HG03045 (cell line): ENCODE measurements around the gene GJB5.

Source experiments
- ATAC-seq: cut with Tn5 transposase; IDR thresholded peaks from one replicate; pipeline ENCODE4 v1.9.1; 2021; ENCODE audit warnings: mild to moderate bottlenecking, moderate library complexity; ENCODE audit not compliant: unreplicated experiment

GJB5 gene

DNA sequence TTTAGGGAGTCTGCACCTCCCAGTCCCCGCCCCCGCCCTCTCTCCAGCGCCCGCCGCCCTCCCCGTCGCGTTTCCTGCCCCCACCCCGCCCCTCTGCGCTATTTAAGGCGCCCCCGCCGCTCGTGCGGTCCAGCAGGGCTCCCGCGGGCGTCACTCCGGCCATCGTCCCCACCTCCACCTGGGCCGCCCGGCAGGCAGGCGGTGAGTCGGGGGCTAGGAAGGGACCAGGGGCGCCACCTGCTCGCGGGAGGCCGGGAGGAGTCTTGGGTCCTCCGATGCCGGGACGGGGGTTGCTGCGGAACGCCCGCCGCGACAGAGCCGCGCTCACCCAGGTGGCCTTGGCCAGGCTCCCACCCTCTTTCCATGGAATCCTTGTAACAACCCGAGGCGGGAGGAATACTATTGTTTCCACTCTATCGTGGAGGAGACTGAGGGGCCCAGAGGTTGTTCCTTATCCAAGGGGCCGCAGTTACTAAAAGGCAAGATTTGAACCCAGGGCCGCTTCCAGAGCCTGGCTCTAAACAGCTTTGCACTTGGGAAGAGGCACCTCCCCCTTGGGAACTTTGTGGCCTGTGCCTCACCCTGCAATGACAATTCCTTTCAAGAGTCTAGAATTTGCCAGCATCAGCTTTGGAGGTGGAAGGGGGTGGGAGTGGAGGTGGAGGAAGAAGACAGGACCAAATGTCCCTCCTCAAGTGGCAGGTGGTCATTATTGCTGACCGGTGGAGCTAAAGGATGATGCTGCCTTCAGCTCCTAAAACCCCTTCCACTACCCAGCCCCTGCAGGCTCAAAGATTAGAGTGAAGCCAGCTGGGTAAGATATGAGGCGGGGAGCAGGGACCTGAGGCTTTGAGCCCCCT, 38.3 kb downstream of the GJB5 start, which contains the start of gene GJA4:
Gene GJA4, plus strand, starts transcription at position 132 of the 860 bp plus-strand sequence. CDS start 1,215 bp downstream, outside the sequence.
- no peak for ATAC-seq

- ATAC-seq, result no peak
These were observed 39.3 kb downstream of the GJB5 start for GRCh38 chr1:34794001-34794789.

- ATAC-seq, result no peak
These were observed 39.9 kb downstream of the GJB5 start for GRCh38 chr1:34794790-34795180.

GRCh38 chr1:34795916-34796315, 41.1 kb downstream of the GJB5 start:
- no peak for ATAC-seq

- no peak for ATAC-seq
These were observed 42.1 kb downstream of the GJB5 start for GRCh38 chr1:34796990-34797389.

- ATAC-seq, result no peak
These were observed 45.4 kb downstream of the GJB5 start for GRCh38 chr1:34800214-34800613.

- no peak for ATAC-seq
These were observed 48.9 kb downstream of the GJB5 start for GRCh38 chr1:34803770-34804169.

GRCh38 chr1:34806396-34806795, 51.5 kb downstream of the GJB5 start:
- no peak for ATAC-seq
